ENCODE measurements around the gene KRTAP9-7.

KRTAP9-7 gene

GRCh38 chr17:41322094-41322902 lies 46.8 kb downstream of the KRTAP9-7 start:
- peak; percentile 61 for DNase-seq (ENCODE audit: low spot score)

GRCh38 chr17:41322903-41323895 lies 47.7 kb downstream of the KRTAP9-7 start:
- no peak for DNase-seq (ENCODE audit: low spot score)

- DNase-seq (ENCODE audit: low spot score): peak; percentile 25
Measured at GRCh38 chr17:41324180-41325075, 48.9 kb downstream of the KRTAP9-7 start.

- no peak for DNase-seq (ENCODE audit: low spot score)
Measured at GRCh38 chr17:41325126-41325525, 49.6 kb downstream of the KRTAP9-7 start.

GRCh38 chr17:41325611-41326010 lies 50.1 kb downstream of the KRTAP9-7 start:
- DNase-seq (ENCODE audit: low spot score): no peak

All from CD4-positive, alpha-beta T cell treated with Interleukin-6 at 100 ng/mL for 8 hours (primary cell).